Ascending aorta (tissue), 2 donors: ENCODE data around the gene KLF15. TPM values are rescaled to one million over a fixed set of nuclear protein-coding genes. Genes with fewer than 3 reads are reported as not detected.
"Not testable (repeated sequence)": the region's sequence is repeated elsewhere in the genome, so short reads cannot be mapped to it uniquely, and the experiment has no call there.

Source experiments
- DNase-seq, 2 donors: peaks; one replicate each; pipeline ENCODE4 v3.0.0-alpha.2; 2019; ENCODE audit warnings: low spot score in 2 of 2
- H3K27ac ChIP-seq, 2 donors: fragments of 200-600 bp; sonication (generic); one replicate each; pipeline ENCODE4 v1.5.1; 2016 to 2017; ENCODE audit warnings: mild to moderate bottlenecking in 1 of 2
- H3K27me3 ChIP-seq: fragments of 200-600 bp; sonication (generic); one replicate; pipeline ENCODE4 v1.5.1; 2017
- H3K36me3 ChIP-seq, 2 donors: fragments of 200-600 bp; sonication (generic); one replicate each; pipeline ENCODE4 v1.5.1; 2016
- H3K4me1 ChIP-seq, 2 donors: fragments of 200-600 bp; sonication (generic); one replicate each; pipeline ENCODE4 v1.5.1; 2016 to 2017; ENCODE audit warnings: mild to moderate bottlenecking in 1 of 2
- H3K4me3 ChIP-seq, 2 donors: fragments of 200-600 bp; sonication (generic); one replicate each; pipeline ENCODE4 v1.5.1; 2016 to 2017; ENCODE audit warnings: mild to moderate bottlenecking in 1 of 2
- H3K9me3 ChIP-seq, 2 donors: fragments of 200-600 bp; sonication (generic); one replicate each; pipeline ENCODE4 v1.5.1; 2016
- intact Hi-C: fragments of 100-400 bp; cut with DNase I; formaldehyde crosslinking; loops from one replicate; pipeline ENCODE4 v1.15.1; 2023
- total RNA-seq: library from RNA; depleted of rRNA; stranded (reverse); fragments of >200 nt; gene quantifications from one replicate; pipeline ENCODE4 v1.1.0, GENCODE V29; 2016
- TF ChIP-seq, protein P1 (sequence below), 3 experiments: fragments of 200-600 bp in 2 of 3; fragments of 450-650 bp in 1 of 3; sonication (generic) in 2 of 3; IDR thresholded peaks; one replicate each; pipeline ENCODE4 v1.5.1; 2016 to 2019; ENCODE audit warnings: antibody characterized with exemption in 3 of 3, mild to moderate bottlenecking in 1 of 3, moderate library complexity in 1 of 3

The KLF15 gene
- total RNA-seq, 1 donor from 2014 or later, result 74.0 TPM

DNA sequence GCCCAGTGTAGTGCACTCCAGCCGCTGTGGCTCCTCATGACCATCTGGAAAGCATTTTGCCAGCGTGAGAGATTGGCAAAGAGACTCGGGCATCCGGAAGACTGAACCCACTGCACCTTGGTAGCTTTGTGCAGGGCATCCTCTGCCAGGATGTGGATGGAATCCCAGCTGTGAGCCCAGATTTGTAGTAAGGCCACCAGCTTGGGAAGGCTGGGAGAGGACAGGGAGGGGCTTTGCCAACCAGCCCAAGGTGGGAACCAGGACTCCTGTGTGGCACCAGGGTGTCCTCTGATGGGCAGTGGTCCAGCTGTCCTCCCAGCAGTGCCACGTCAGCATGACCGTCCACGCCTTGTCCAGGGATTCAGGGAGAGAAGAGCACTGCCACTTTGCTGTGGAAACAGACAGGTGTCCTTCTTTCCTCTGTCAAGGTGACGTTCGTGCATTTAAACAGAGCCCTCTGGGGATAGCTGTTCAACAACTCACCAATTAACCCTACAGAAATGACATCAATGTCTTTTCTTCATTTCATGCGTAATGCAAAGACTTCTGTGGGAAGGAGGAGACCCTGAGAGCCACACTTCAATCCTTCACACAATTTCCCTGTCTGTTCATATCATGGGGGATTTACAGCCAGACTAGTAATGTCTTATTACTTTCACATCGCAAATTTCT, 19.1 kb downstream of the KLF15 start:
- H3K36me3 ChIP-seq, result peaks cover 7 to 22% of the 10 kb centered on the region in 2 donors
- no peaks in the 10 kb centered on the region for H3K27me3 ChIP-seq
- no peak overlapping the region for H3K4me3 ChIP-seq
- peaks cover 0 to 11% of the 10 kb centered on the region in 2 donors for H3K4me1 ChIP-seq
- TF ChIP-seq, protein P1, sequence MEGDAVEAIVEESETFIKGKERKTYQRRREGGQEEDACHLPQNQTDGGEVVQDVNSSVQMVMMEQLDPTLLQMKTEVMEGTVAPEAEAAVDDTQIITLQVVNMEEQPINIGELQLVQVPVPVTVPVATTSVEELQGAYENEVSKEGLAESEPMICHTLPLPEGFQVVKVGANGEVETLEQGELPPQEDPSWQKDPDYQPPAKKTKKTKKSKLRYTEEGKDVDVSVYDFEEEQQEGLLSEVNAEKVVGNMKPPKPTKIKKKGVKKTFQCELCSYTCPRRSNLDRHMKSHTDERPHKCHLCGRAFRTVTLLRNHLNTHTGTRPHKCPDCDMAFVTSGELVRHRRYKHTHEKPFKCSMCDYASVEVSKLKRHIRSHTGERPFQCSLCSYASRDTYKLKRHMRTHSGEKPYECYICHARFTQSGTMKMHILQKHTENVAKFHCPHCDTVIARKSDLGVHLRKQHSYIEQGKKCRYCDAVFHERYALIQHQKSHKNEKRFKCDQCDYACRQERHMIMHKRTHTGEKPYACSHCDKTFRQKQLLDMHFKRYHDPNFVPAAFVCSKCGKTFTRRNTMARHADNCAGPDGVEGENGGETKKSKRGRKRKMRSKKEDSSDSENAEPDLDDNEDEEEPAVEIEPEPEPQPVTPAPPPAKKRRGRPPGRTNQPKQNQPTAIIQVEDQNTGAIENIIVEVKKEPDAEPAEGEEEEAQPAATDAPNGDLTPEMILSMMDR (IDR thresholded peaks at IDR 0.05), result no peak
- H3K9me3 ChIP-seq, result peaks cover 0 to 13% of the 10 kb centered on the region in 2 donors
- intact Hi-C loops, result no loop called here
- H3K27ac ChIP-seq, result no peak overlapping the region
- peak in 1 of 2 donors; percentile 57 for DNase-seq

DNA sequence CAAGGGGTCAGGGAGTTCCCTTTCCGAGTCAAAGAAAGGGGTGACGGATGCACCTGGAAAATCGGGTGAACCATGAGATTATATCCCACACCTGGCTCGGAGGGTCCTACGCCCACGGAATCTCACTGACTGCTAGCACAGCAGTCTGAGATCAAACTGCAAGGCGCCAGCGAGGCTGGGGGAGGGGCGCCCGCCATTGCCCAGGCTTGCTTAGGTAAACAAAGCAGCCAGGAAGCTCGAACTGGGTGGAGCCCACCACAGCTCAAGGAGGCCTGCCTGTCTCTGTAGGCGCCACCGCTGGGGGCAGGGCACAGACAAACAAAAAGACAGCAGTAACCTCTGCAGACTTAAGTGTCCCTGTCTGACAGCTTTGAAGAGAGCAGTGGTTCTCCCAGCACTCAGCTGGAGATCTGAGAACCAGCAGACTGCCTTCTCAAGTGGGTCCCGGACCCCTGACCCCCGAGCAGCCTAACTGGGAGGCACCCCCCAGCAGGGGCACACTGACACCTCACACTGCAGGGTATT, 25.3 kb downstream of the KLF15 start:
- H3K27ac ChIP-seq, intact Hi-C loops, H3K4me3 ChIP-seq, H3K4me1 ChIP-seq, DNase-seq, H3K27me3 ChIP-seq: not testable (repeated sequence)
- peaks cover 3 to 26% of the 10 kb centered on the region in 2 donors for H3K9me3 ChIP-seq
- H3K36me3 ChIP-seq, result peaks cover 3 to 33% of the 10 kb centered on the region in 2 donors

DNA sequence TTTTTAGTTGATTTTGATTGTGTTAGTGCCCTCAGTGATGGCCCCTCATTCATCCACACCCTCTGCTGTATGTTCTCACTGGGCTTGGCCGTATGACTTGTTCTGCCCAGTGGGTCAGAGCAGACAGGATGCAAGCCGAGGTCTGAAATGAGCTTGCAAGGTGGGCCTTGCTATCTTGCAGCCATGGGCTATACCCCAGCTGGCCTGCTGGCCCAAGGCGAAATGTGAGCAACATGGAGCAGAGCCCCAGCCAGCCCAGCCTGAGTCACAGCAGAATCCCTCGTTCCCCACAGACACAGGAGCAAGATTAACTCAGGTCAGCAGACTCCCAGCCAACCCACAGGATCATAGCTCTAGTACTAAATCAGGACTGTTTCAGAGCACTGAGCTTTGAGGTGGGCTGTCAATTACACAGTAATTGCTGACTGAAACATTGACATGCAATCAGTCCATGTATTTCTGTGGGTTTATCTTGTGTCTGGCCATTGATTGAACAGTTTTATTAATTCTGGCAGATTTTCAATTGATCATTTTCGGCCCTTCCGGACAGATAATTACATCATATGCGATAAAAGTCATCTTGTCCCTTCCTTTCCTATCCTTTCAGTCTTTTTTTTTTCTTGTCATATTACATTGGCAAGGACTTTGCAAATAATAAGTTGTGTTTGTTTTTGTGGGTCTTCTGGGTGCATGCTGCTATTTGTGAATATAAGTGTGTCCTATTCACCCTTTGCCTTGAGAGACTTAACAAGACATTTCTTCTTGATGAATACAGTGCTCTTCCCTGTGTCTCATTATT, 27.1 kb downstream of the KLF15 start:
- Histone ChIP-seq H3K4me1 (no peaks in the 10 kb centered on the region), H3K9me3 (peaks cover 3 to 31% of the 10 kb centered on the region in 2 donors), H3K27ac (no peak overlapping the region), H3K27me3 (no peaks in the 10 kb centered on the region), H3K36me3 (peaks cover 3 to 33% of the 10 kb centered on the region in 2 donors), H3K4me3 (no peak overlapping the region)
- DNase-seq, result peak in 1 of 2 donors; percentile 53
- intact Hi-C loops, result no loop called here
- TF ChIP-seq, protein P1 (IDR thresholded peaks at IDR 0.05), result no peak

DNA sequence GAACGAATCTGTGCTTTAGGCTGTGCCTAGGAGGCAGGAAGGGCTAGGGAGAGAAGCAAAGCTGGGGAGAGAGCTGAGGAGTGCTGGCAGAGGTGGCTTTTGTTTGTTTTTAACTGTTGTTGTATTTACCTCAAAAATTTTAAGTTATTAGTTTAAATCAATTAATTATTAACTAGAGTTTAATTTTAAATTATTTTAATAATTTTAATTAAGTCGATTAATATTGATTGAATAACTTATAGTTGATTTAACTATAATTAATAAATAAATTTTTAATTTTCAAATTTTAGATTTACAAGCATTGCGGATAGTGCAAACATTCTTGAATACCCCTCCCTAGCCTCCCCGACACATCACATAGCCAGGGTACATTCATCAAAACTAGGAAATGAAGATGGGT, 30.6 kb downstream of the KLF15 start:
- TF ChIP-seq, protein P1 (IDR thresholded peaks at IDR 0.05), result no peak
- Histone ChIP-seq H3K27me3 (no peaks in the 10 kb centered on the region), H3K27ac (no peak overlapping the region), H3K9me3 (peaks cover 3 to 31% of the 10 kb centered on the region in 2 donors), H3K4me1 (no peaks in the 10 kb centered on the region), H3K36me3 (peaks cover 3 to 33% of the 10 kb centered on the region in 2 donors), H3K4me3 (no peak overlapping the region)
- no peak for DNase-seq
- intact Hi-C loops, result no loop called here

DNA sequence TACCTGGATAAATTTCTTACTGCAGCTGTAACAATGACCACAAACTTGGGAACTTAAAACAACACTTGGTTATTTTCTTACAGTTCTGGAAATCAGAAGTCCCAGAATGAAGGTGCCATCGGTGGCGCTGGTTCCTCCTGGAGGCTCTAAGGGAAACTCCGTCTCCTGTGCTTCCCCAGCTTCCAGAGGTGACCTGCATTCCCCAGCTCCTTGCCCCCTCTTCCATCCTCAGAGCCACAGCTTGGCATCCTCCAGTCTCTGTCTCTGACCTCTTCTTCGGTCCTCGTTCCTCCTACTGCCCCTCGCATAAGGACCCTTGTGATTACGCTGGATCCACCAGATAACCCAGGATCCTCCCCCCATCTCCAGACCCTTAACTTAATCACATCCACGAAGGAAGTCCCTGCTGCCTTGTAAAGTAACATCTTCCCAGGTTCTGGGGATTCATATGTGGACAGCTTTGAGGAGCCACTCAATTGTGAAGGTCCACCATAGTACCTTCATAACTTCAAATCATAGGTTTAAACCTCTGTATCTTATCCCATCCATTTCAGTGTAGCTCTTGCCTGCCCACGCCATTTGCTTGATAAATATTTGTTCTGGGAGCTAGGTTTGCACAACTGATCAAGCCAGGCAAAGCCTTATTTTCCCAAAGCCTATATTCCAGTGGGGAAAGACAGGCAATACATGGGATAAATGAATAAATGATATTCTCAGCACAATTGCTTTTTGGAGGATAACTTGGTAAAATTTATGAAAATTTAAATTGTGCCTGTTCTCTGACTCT, 34.8 kb downstream of the KLF15 start:
- TF ChIP-seq, protein P1 (IDR thresholded peaks at IDR 0.05), result no peak
- Histone ChIP-seq H3K27ac (no peak overlapping the region), H3K4me3 (no peak overlapping the region), H3K36me3 (no peaks in the 10 kb centered on the region), H3K27me3 (no peaks in the 10 kb centered on the region), H3K9me3 (peaks cover 3 to 9% of the 10 kb centered on the region in 2 donors), H3K4me1 (no peaks in the 10 kb centered on the region)
- no peak for DNase-seq
- intact Hi-C loops, result no loop called here
